ENCODE measurements around the gene LYZL1. TPM values are rescaled to one million over a fixed set of nuclear protein-coding genes. Genes with fewer than 3 reads are reported as not detected.
"Not testable (repeated sequence)": the region's sequence is repeated elsewhere in the genome, so short reads cannot be mapped to it uniquely, and the experiment has no call there.

LYZL1 gene
- total and polyA plus RNA-seq, 2 experiments from 2014 or later = not detected

GRCh38 chr10:29319205-29319781 lies 30.4 kb downstream of the LYZL1 start:
- in situ Hi-C loops (cut with MboI) = no loop called here
- Histone ChIP-seq H4K20me1 (ENCODE audit: insufficient read depth) (no peaks in the 10 kb centered on the region), H2AFZ (no peak overlapping the region), H3K36me3 (ENCODE audit: low read depth) (no peaks in the 10 kb centered on the region), H3F3A (ENCODE audit: insufficient read depth) (no peaks in the 10 kb centered on the region), H3K79me2 (ENCODE audit: insufficient read depth) (no peaks in the 10 kb centered on the region), H3K9ac (no peak overlapping the region), H3K4me3 (no peak overlapping the region), H3K4me1 (ENCODE audit: insufficient read depth) (peaks cover 10% of the 10 kb centered on the region), H3K9me2 (ENCODE audit: insufficient read depth) (no peaks in the 10 kb centered on the region), H3K27ac (no peak overlapping the region), H3K4me2 (ENCODE audit: unreplicated experiment) (no peak overlapping the region), H3K27me3 (replicated peaks; ENCODE audit: insufficient read depth) (peaks cover 18% of the 10 kb centered on the region; the same call in 1 of the 2 replicates), H3K9me3 (ENCODE audit: low read depth) (no peaks in the 10 kb centered on the region)
- WGBS, 2 experiments (ENCODE audit: low coverage in 1 of 2, low lambda C conversion rate in 2 of 2, missing lambda C conversion rate in 2 of 2) = 49 to 52% methylated on average over 13 of the region's 13 CpGs
- DNase-seq = no peak
- TF ChIP-seq EZH2 (IDR thresholded peaks at IDR 0.05; ENCODE audit: insufficient read depth, poor library complexity, severe bottlenecking) (no peak), EZH2phosphoT487 (IDR thresholded peaks at IDR 0.05; ENCODE audit: insufficient read depth, low read depth) (no peak)

DNA sequence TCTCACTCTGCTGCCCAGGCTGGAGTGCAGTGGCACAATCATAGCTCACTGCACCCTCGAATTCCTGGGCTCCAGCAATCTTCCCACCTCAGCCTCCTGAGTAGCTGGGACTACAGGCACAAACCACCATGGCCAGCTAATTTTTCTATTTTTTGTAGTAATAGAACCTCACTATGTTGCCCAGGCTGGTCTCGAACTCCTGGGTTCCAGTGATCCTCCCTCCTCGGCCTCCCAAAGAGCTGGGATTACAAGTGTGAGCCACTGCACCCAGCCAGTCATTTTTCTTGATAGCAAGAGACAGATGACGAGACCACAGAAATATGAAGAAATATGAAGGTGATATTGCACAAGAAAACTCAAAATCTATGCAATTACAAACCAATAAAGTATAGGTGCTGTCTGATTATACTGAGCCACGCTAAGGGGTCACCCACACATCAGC lies 31.8 kb downstream of the LYZL1 start:
- in situ Hi-C loops (cut with MboI) = not testable (repeated sequence)

GRCh38 chr10:29321656-29322055 lies 32.8 kb downstream of the LYZL1 start:
- Histone ChIP-seq H3K9me3 (ENCODE audit: low read depth) (no peaks in the 10 kb centered on the region), H3K9ac (no peak overlapping the region), H3K4me2 (ENCODE audit: unreplicated experiment) (no peak overlapping the region), H3K9me2 (ENCODE audit: insufficient read depth) (no peaks in the 10 kb centered on the region), H3K36me3 (ENCODE audit: low read depth) (no peaks in the 10 kb centered on the region), H2AFZ (no peak overlapping the region), H3K27ac (no peak overlapping the region), H4K20me1 (ENCODE audit: insufficient read depth) (no peaks in the 10 kb centered on the region), H3K4me1 (ENCODE audit: insufficient read depth) (peaks cover 10% of the 10 kb centered on the region), H3F3A (ENCODE audit: insufficient read depth) (no peaks in the 10 kb centered on the region), H3K4me3 (no peak overlapping the region), H3K27me3 (replicated peaks; ENCODE audit: insufficient read depth) (peaks cover 31% of the 10 kb centered on the region; the same call in 1 of the 2 replicates), H3K79me2 (ENCODE audit: insufficient read depth) (no peaks in the 10 kb centered on the region)
- WGBS, 2 experiments (ENCODE audit: low coverage in 1 of 2, low lambda C conversion rate in 2 of 2, missing lambda C conversion rate in 2 of 2) = 79 to 80% methylated on average over 8 of the region's 8 CpGs
- in situ Hi-C loops (cut with MboI) = no loop called here
- no peak for DNase-seq
- TF ChIP-seq EZH2 (IDR thresholded peaks at IDR 0.05; ENCODE audit: insufficient read depth, poor library complexity, severe bottlenecking) = no peak
- TF ChIP-seq EZH2phosphoT487 (IDR thresholded peaks at IDR 0.05; ENCODE audit: insufficient read depth, low read depth) = no peak

More for the DNA sequence above, 31.8 kb downstream of the LYZL1 start:
- H3K9me2 ChIP-seq (ENCODE audit: insufficient read depth); H3K4me1 ChIP-seq (ENCODE audit: insufficient read depth); H3K4me2 ChIP-seq (ENCODE audit: unreplicated experiment); H3K4me3 ChIP-seq; H3K27ac ChIP-seq; H3K36me3 ChIP-seq (ENCODE audit: low read depth); H3K9me3 ChIP-seq (ENCODE audit: low read depth); H4K20me1 ChIP-seq (ENCODE audit: insufficient read depth); H2AFZ ChIP-seq; DNase-seq; H3K79me2 ChIP-seq (ENCODE audit: insufficient read depth); H3K9ac ChIP-seq; H3F3A ChIP-seq (ENCODE audit: insufficient read depth): not testable (repeated sequence)
- peaks cover 22% of the 10 kb centered on the region; the same call in 1 of the 2 replicates for H3K27me3 ChIP-seq (replicated peaks; ENCODE audit: insufficient read depth)
- 88 to 91% methylated on average over 5 of the region's 5 CpGs for WGBS, 2 experiments (ENCODE audit: low coverage in 1 of 2, low lambda C conversion rate in 2 of 2, missing lambda C conversion rate in 2 of 2)

GRCh38 chr10:29322918-29323317 lies 34.0 kb downstream of the LYZL1 start:
- H3K9me3 ChIP-seq (ENCODE audit: low read depth) = no peaks in the 10 kb centered on the region
- no peaks in the 10 kb centered on the region for H3F3A ChIP-seq (ENCODE audit: insufficient read depth)
- DNase-seq = no peak
- H3K27ac ChIP-seq = no peak overlapping the region
- no peak for TF ChIP-seq EZH2phosphoT487 (IDR thresholded peaks at IDR 0.05; ENCODE audit: insufficient read depth, low read depth)
- no peak for TF ChIP-seq EZH2 (IDR thresholded peaks at IDR 0.05; ENCODE audit: insufficient read depth, poor library complexity, severe bottlenecking)
- H4K20me1 ChIP-seq (ENCODE audit: insufficient read depth) = no peaks in the 10 kb centered on the region
- WGBS, 2 experiments (ENCODE audit: low coverage in 1 of 2, low lambda C conversion rate in 2 of 2, missing lambda C conversion rate in 2 of 2) = 90 to 97% methylated on average over 5 of the region's 5 CpGs
- peaks cover 36% of the 10 kb centered on the region; the same call in 1 of the 2 replicates for H3K27me3 ChIP-seq (replicated peaks; ENCODE audit: insufficient read depth)
- H3K4me1 ChIP-seq (ENCODE audit: insufficient read depth) = peaks cover 10% of the 10 kb centered on the region
- H3K9ac ChIP-seq = no peak overlapping the region
- H3K36me3 ChIP-seq (ENCODE audit: low read depth) = no peaks in the 10 kb centered on the region
- no peaks in the 10 kb centered on the region for H3K9me2 ChIP-seq (ENCODE audit: insufficient read depth)
- no peak overlapping the region for H2AFZ ChIP-seq
- no peaks in the 10 kb centered on the region for H3K79me2 ChIP-seq (ENCODE audit: insufficient read depth)
- no peak overlapping the region for H3K4me3 ChIP-seq
- in situ Hi-C loops (cut with MboI) = no loop called here
- no peak overlapping the region for H3K4me2 ChIP-seq (ENCODE audit: unreplicated experiment)

DNA sequence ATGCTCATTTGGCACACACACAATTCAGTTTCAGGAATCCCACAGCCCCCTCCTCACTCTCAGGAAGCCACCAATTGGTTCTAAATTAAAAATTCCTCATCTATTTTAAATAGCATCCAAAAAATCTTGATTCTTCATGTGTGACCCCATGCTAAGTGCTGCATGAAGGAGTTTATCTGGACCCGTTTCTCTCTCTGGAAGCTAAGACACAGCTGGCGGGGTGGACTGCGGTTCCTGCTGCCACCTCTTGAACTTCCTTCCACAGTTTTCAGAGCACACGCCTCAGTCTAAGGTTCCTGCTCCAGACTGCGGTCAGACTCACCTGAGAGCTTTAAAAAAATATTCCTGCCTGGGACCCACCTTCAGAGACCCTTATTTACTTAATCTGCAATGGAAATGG lies 34.5 kb downstream of the LYZL1 start:
- no peak overlapping the region for H3K9ac ChIP-seq
- in situ Hi-C loops (cut with MboI) = no loop called here

More for the DNA sequence above, 34.5 kb downstream of the LYZL1 start:
- Histone ChIP-seq H3K27ac (no peak overlapping the region), H3K36me3 (ENCODE audit: low read depth) (no peaks in the 10 kb centered on the region), H3K4me1 (ENCODE audit: insufficient read depth) (peaks cover 6% of the 10 kb centered on the region), H3F3A (ENCODE audit: insufficient read depth) (no peaks in the 10 kb centered on the region), H3K4me2 (ENCODE audit: unreplicated experiment) (no peak overlapping the region), H3K4me3 (no peak overlapping the region), H3K79me2 (ENCODE audit: insufficient read depth) (no peaks in the 10 kb centered on the region), H3K27me3 (replicated peaks; ENCODE audit: insufficient read depth) (peaks cover 40% of the 10 kb centered on the region; the same call in 1 of the 2 replicates), H3K9me3 (ENCODE audit: low read depth) (no peaks in the 10 kb centered on the region), H3K9me2 (ENCODE audit: insufficient read depth) (no peaks in the 10 kb centered on the region), H2AFZ (no peak overlapping the region), H4K20me1 (ENCODE audit: insufficient read depth) (no peaks in the 10 kb centered on the region)
- DNase-seq = no peak
- 72 to 78% methylated on average over 5 of the region's 5 CpGs for WGBS, 2 experiments (ENCODE audit: low coverage in 1 of 2, low lambda C conversion rate in 2 of 2, missing lambda C conversion rate in 2 of 2)
- TF ChIP-seq EZH2phosphoT487 (IDR thresholded peaks at IDR 0.05; ENCODE audit: insufficient read depth, low read depth) (no peak), EZH2 (IDR thresholded peaks at IDR 0.05; ENCODE audit: insufficient read depth, poor library complexity, severe bottlenecking) (no peak)
